Cardiac muscle cell (in vitro differentiated cells and primary cell): Measurements from ENCODE around the gene NRG3. TPM values are rescaled to one million over a fixed set of nuclear protein-coding genes. Genes with fewer than 3 reads are reported as not detected.
A peak's percentile ranks its signal among the peaks of the same experiment; 100 is the strongest.

ENCODE experiments used
- DNase-seq, 2 donors: peaks; one replicate each; pipeline versions ENCODE4 v3.0.0 to v3.0.0-alpha.2; 2010 to 2017; ENCODE audit warnings: low read depth in 1 of 2, low spot score in 1 of 2
- H3K27ac ChIP-seq: fragments of 200-600 bp; sonication (generic); 2 replicates; pipeline ENCODE4 v1.5.1; 2016
- H3K27me3 ChIP-seq: fragments of 200-600 bp; sonication (generic); 2 replicates; pipeline ENCODE4 v1.6.0; 2016; ENCODE audit warnings: control low read depth
- H3K36me3 ChIP-seq: fragments of 200-600 bp; sonication (generic); 2 replicates; pipeline ENCODE4 v1.5.1; 2016; ENCODE audit warnings: control low read depth
- H3K4me1 ChIP-seq: fragments of 200-600 bp; sonication (generic); 2 replicates; pipeline ENCODE4 v1.8.1; 2017; ENCODE audit warnings: low read depth, mild to moderate bottlenecking, mixed run types
- H3K4me3 ChIP-seq: fragments of 200-600 bp; sonication (generic); 2 replicates; pipeline ENCODE4 v1.5.1; 2016; ENCODE audit warnings: mild to moderate bottlenecking
- H3K9me3 ChIP-seq: fragments of 200-600 bp; sonication (generic); 2 replicates; pipeline ENCODE4 v1.5.1; 2017; ENCODE audit warnings: low read depth, mild to moderate bottlenecking, control low read depth
- polyA plus RNA-seq: library from polyadenylated mRNA; unstranded; fragments of >200 nt; fragmentation: Nextera tagmentation; extraction: Ambion mirVana; gene quantifications from 2 replicates; pipeline ENCODE4 v1.2.1, GENCODE V29; 2016
- total RNA-seq: library from RNA; depleted of rRNA; stranded (reverse); fragments of >200 nt; gene quantifications from 2 replicates; pipeline ENCODE4 v1.2.3, GENCODE V29; 2016
- TF ChIP-seq, protein P1 (sequence below): IDR thresholded peaks from 2 replicates; pipeline ENCODE4 v1.5.1; 2012; ENCODE audit warnings: low read depth, mild to moderate bottlenecking, low read length

Gene NRG3
- total and polyA plus RNA-seq, 2 experiments from 2014 or later, result 0.48 to 0.55 TPM

DNA sequence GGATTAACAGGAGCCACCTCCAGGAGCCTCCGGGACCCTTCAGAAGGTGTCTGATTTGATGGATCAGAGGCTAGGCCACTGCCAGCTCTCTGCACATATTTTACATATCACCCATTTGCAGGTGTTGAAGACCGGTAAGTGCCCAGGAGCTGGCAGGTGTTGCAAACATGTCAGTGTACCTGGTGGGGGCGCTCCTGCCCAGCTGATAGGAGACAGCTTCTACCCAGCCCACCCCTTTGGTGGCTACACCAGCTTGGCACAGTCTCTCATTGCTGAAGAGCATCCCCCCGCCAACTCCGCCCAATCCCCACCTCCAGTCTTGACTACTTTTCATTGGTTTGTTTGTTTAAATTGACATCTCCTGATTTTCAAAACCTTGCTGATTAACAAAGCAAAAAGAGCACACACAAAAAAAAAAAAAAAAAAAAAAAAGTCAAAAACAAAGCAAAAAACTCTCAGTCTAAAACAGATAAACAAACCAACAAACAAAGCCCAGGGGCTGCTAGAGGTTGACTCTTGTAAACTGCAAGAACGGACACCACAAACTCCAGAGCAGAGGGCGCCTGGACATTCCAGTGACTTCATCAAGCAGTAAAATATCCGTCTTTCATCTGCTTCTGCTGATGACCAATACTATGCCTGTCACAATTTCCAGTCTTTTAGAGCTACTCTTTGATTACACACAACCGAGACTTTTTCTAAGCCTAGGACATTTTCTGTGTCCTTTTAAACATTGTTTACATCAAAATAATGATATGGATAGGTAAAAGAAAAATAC is 275.3 kb downstream of the NRG3 start:
- H3K4me1 ChIP-seq, result no peaks in the 10 kb centered on the region
- no peaks in the 10 kb centered on the region for H3K9me3 ChIP-seq
- TF ChIP-seq, protein P1, sequence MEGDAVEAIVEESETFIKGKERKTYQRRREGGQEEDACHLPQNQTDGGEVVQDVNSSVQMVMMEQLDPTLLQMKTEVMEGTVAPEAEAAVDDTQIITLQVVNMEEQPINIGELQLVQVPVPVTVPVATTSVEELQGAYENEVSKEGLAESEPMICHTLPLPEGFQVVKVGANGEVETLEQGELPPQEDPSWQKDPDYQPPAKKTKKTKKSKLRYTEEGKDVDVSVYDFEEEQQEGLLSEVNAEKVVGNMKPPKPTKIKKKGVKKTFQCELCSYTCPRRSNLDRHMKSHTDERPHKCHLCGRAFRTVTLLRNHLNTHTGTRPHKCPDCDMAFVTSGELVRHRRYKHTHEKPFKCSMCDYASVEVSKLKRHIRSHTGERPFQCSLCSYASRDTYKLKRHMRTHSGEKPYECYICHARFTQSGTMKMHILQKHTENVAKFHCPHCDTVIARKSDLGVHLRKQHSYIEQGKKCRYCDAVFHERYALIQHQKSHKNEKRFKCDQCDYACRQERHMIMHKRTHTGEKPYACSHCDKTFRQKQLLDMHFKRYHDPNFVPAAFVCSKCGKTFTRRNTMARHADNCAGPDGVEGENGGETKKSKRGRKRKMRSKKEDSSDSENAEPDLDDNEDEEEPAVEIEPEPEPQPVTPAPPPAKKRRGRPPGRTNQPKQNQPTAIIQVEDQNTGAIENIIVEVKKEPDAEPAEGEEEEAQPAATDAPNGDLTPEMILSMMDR, result peak; percentile 23
- H3K4me3 ChIP-seq, result no peak overlapping the region
- no peaks in the 10 kb centered on the region for H3K36me3 ChIP-seq
- no peaks in the 10 kb centered on the region for H3K27me3 ChIP-seq
- no peak overlapping the region for H3K27ac ChIP-seq
- DNase-seq, result peak; percentile 27 to 69

DNA sequence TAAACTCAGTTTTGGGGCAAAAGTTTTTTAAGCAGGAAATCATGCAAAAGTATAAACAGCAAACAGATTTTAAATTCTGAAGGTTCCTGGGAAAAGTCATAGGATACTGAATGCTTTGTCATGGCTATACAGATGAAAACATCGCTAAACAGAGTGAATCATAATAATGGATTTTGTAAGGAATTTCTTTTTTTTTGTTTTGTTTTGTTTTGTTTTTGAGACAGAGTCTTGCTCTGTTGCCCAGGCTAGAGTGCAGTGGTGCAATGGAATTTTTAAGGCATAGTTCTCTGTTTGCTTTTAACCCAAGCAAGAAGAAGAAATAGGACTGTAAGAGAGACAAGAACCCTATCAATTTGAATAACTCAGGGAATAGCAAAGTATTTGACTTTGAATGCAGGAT is 285.3 kb downstream of the NRG3 start:
- Histone ChIP-seq H3K4me1 (no peaks in the 10 kb centered on the region), H3K4me3 (no peak overlapping the region), H3K9me3 (no peaks in the 10 kb centered on the region), H3K27ac (no peak overlapping the region), H3K27me3 (no peaks in the 10 kb centered on the region), H3K36me3 (no peaks in the 10 kb centered on the region)
- DNase-seq, result no peak
- TF ChIP-seq, protein P1, result no peak

DNA sequence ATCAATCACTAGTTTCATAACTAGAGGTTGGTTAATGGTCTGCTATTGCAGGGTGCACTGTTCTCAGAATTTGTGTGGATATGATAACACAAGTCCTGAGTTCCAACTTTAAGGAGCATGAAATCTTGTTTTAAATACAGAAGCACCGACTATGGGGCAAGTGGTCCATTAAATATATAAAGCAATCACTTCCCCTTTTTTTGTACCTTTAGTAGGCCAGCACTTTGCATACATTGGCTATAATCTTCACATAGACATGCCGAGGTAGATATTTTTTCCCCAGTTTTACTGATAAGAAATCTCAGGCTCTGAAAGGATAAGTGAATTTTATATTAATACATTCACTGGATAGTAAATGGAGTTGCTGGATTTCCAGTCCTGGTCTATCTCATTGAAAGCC is 286.3 kb downstream of the NRG3 start:
- Histone ChIP-seq H3K9me3 (no peaks in the 10 kb centered on the region), H3K4me3 (no peak overlapping the region), H3K36me3 (no peaks in the 10 kb centered on the region), H3K4me1 (no peaks in the 10 kb centered on the region), H3K27ac (no peak overlapping the region), H3K27me3 (no peaks in the 10 kb centered on the region)
- TF ChIP-seq, protein P1, result no peak
- no peak for DNase-seq

DNA sequence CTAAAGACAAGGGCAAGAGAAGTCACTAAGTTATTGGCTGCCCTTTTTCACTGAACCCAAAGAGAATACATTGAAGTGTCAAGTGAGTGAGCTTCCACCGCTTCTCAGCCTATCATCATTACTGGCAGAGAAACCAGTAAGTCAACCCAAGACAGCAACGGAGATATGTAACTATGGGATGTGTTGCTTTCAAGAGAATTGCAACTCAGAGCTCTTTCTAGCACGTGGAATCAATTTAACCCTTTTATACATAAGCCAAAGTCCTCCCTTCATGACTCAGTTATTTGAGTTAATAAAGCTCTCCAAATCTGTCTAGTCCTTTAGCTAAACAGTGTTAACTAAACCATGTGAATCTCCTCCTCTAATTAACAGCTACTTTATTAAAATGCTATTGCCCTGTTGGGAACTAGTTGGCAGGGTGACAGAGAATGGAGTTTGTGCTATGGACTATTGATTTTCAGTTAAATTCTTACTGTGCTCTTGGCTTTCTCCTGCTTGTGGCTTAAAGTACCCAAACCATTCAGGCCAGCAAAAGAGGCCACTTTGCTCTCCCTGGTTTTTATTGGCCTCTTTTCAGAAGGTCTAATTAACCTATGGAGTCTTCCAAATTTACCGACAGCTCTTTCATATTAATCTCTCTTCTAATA is 287.7 kb downstream of the NRG3 start:
- H3K4me3 ChIP-seq, result no peak overlapping the region
- DNase-seq, result no peak
- H3K9me3 ChIP-seq, result no peaks in the 10 kb centered on the region
- TF ChIP-seq, protein P1, result no peak
- no peaks in the 10 kb centered on the region for H3K36me3 ChIP-seq
- H3K4me1 ChIP-seq, result no peaks in the 10 kb centered on the region
- H3K27ac ChIP-seq, result no peak overlapping the region
- H3K27me3 ChIP-seq, result no peaks in the 10 kb centered on the region

DNA sequence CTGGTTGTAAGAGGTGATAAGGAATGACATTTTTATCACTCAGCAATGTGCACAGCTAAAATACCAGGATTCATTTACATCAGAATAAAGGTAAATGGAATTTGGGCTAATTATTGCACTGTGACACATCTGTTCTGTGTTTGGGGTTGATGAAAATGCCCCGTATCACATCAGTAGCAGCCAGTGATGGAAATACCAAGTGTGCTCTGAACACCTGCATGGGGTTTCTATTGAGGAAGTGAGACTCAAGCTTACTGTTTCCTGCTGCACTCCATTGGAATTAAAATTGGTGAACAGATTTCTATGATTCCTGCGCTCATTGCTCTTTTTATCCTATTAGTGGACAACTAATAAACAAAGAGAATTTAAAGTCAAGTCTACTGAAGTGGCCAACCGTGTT is 296.9 kb downstream of the NRG3 start:
- Histone ChIP-seq H3K4me1 (no peaks in the 10 kb centered on the region), H3K4me3 (no peak overlapping the region), H3K27ac (no peak overlapping the region), H3K9me3 (no peaks in the 10 kb centered on the region), H3K27me3 (no peaks in the 10 kb centered on the region), H3K36me3 (no peaks in the 10 kb centered on the region)
- TF ChIP-seq, protein P1, result no peak
- DNase-seq, result no peak
